ENCODE measurements around the gene SLC7A14. TPM values are rescaled to one million over a fixed set of nuclear protein-coding genes. Genes with fewer than 3 reads are reported as not detected.

SLC7A14 gene
- total and polyA plus RNA-seq, 2 of the 13 experiments (the other 11 are each of a cell fraction or from before 2014, with no cell fraction given), result not detected

DNA sequence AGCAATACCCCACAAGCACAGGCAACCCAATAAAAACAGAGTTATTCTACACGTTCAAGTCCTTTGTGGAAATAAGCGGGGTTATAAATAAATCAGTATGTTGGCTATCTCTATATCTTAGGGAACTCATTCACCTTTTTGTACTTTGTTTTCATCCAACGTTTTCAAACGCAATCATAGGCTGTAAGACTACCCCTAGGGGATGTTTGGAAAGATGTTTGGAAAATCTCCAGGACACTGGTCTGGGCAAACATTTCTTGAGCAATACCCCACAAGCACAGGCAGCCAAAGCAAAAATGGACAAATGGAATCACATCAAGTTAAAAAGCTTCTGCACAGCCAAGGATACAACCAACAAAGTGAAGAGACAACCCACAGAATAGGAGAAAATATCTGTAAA, 97.1 kb downstream of the SLC7A14 start (continued):
- TF ChIP-seq HDAC1 (CRISPR knock-in tag; IDR thresholded peaks at IDR 0.05) (0 out of 2 replicates have a peak, but pooled peaks have one; percentile 44), SKI (IDR thresholded peaks at IDR 0.05; ENCODE audit: partially characterized antibody) (peak; percentile 41), YEATS2 (CRISPR knock-in tag; IDR thresholded peaks at IDR 0.05; ENCODE audit: borderline replicate concordance) (no peak), ZNF430 (CRISPR knock-in tag; IDR thresholded peaks at IDR 0.05) (peak; percentile 53; the same call in 1 of the 2 replicates), SOX5 (CRISPR knock-in tag; IDR thresholded peaks at IDR 0.05; ENCODE audit: borderline replicate concordance) (peak; percentile 65; the same call in 1 of the 2 replicates), ZNF713 (CRISPR knock-in tag; IDR thresholded peaks at IDR 0.05) (no peak), ATF1 (CRISPR knock-in tag; IDR thresholded peaks at IDR 0.05) (no peak), ZNF530 (CRISPR knock-in tag; IDR thresholded peaks at IDR 0.05; ENCODE audit: low read depth) (no peak), RXRB (CRISPR knock-in tag; IDR thresholded peaks at IDR 0.05; ENCODE audit: borderline replicate concordance) (peak; percentile 18; the same call in 1 of the 2 replicates), SOX6 (IDR thresholded peaks at IDR 0.05) (no peak), SOX6 (CRISPR knock-in tag; IDR thresholded peaks at IDR 0.05) (peak; percentile 64; the same call in 1 of the 2 replicates), MED13 (CRISPR knock-in tag; IDR thresholded peaks at IDR 0.05) (no peak), ZNF292 (CRISPR knock-in tag; IDR thresholded peaks at IDR 0.05; ENCODE audit: borderline replicate concordance, low read depth) (peak; percentile 25; the same call in 1 of the 2 replicates)
- TF ChIP-seq, protein P1, sequence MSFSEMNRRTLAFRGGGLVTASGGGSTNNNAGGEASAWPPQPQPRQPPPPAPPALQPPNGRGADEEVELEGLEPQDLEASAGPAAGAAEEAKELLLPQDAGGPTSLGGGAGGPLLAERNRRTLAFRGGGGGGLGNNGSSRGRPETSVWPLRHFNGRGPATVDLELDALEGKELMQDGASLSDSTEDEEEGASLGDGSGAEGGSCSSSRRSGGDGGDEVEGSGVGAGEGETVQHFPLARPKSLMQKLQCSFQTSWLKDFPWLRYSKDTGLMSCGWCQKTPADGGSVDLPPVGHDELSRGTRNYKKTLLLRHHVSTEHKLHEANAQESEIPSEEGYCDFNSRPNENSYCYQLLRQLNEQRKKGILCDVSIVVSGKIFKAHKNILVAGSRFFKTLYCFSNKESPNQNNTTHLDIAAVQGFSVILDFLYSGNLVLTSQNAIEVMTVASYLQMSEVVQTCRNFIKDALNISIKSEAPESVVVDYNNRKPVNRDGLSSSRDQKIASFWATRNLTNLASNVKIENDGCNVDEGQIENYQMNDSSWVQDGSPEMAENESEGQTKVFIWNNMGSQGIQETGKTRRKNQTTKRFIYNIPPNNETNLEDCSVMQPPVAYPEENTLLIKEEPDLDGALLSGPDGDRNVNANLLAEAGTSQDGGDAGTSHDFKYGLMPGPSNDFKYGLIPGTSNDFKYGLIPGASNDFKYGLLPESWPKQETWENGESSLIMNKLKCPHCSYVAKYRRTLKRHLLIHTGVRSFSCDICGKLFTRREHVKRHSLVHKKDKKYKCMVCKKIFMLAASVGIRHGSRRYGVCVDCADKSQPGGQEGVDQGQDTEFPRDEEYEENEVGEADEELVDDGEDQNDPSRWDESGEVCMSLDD (CRISPR knock-in tag; IDR thresholded peaks at IDR 0.05; ENCODE audit: borderline replicate concordance), result no peak
- TF ChIP-seq, protein P2, sequence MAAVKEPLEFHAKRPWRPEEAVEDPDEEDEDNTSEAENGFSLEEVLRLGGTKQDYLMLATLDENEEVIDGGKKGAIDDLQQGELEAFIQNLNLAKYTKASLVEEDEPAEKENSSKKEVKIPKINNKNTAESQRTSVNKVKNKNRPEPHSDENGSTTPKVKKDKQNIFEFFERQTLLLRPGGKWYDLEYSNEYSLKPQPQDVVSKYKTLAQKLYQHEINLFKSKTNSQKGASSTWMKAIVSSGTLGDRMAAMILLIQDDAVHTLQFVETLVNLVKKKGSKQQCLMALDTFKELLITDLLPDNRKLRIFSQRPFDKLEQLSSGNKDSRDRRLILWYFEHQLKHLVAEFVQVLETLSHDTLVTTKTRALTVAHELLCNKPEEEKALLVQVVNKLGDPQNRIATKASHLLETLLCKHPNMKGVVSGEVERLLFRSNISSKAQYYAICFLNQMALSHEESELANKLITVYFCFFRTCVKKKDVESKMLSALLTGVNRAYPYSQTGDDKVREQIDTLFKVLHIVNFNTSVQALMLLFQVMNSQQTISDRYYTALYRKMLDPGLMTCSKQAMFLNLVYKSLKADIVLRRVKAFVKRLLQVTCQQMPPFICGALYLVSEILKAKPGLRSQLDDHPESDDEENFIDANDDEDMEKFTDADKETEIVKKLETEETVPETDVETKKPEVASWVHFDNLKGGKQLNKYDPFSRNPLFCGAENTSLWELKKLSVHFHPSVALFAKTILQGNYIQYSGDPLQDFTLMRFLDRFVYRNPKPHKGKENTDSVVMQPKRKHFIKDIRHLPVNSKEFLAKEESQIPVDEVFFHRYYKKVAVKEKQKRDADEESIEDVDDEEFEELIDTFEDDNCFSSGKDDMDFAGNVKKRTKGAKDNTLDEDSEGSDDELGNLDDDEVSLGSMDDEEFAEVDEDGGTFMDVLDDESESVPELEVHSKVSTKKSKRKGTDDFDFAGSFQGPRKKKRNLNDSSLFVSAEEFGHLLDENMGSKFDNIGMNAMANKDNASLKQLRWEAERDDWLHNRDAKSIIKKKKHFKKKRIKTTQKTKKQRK (IDR thresholded peaks at IDR 0.05; ENCODE audit: low read length), result no peak
